SK-N-SH (cell line): ENCODE measurements around the gene DMD.

Experiments used
- CTCF ChIP-seq: fragments of 200-600 bp; sonication (generic); IDR thresholded peaks from 2 replicates; pipeline ENCODE4 v1.6.1; 2017; ENCODE audit warnings: antibody characterized with exemption, mild to moderate bottlenecking, moderate library complexity
- EP300 ChIP-seq, 2 experiments: IDR thresholded peaks; 2 replicates each; pipeline versions ENCODE4 v1.4.0 to v1.6.1; 2012; ENCODE audit warnings: borderline replicate concordance in 1 of 2, low read depth in 1 of 2, low read length in 1 of 2
- SMC3 ChIP-seq: IDR thresholded peaks from 2 replicates; pipeline ENCODE4 v1.6.1; 2012; ENCODE audit warnings: low read depth, low read length, improper control_type of control experiment
- TF ChIP-seq, protein P1 (sequence below): IDR thresholded peaks from 2 replicates; pipeline ENCODE4 v1.4.0; 2012; ENCODE audit warnings: low read depth, borderline replicate concordance

- no peak for TF ChIP-seq CTCF
- TF ChIP-seq EP300 (IDR thresholded peaks at IDR 0.05; ENCODE audit: borderline replicate concordance in 1 of 2, low read depth in 1 of 2, low read length in 1 of 2) = no peak
- no peak for TF ChIP-seq SMC3
- TF ChIP-seq, protein P1, sequence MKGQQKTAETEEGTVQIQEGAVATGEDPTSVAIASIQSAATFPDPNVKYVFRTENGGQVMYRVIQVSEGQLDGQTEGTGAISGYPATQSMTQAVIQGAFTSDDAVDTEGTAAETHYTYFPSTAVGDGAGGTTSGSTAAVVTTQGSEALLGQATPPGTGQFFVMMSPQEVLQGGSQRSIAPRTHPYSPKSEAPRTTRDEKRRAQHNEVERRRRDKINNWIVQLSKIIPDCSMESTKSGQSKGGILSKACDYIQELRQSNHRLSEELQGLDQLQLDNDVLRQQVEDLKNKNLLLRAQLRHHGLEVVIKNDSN = no peak
These were observed 1704.4 kb downstream of the DMD start for GRCh38 chrX:31506928-31507327.
